NCI-H1436 treated with DMSO at 0.1 percent for 48 hours (cell line): ENCODE measurements around the gene RPS10.
"Not testable (repeated sequence)": the region's sequence is repeated elsewhere in the genome, so short reads cannot be mapped to it uniquely, and the experiment has no call there.

ENCODE experiments used
- DNase-seq: peaks from one replicate; lab custom pipeline; 2025; lab: John Stamatoyannopoulos, UW

The RPS10 gene

DNA sequence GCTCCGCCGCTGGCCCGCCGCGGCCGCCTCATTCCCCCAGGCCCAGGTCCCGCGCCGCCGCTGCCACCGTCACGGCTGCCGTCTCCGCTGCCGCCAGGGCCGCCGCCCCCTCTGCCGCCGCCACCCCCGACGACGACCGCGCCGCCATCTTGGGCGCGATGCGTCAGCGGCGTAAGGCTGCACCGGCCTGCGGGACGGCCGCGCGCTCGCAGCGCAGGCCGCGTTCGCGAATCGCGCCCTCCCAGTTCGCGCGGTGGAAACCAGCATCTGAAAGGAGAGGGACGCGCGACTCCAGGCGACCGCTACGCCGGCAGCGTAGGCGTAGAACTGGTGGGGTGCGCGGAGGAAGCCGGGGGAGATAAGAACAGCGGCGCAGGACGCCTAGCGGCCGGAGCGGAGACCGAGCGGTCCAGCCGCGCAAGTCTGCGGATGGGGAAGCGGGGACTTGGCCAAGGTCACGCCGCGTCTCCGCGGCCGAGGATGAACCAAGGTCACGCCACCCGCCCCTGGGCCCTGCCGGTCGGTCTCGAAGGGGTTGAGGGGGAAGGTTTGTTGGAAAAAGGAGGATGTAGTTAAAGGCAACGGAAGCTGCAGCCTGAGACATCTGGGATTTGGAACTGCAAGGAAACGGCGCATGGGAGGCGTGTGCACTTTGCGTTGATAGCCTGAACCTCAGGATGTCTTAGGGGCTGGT, 33.2 kb downstream of the RPS10 start, which contains the start of gene NUDT3:
Gene NUDT3 (minus strand): TSS at position 173 of the 694 bp plus-strand sequence. CDS start 307 bp downstream, outside the sequence.
- peak; percentile 61 for DNase-seq

DNA sequence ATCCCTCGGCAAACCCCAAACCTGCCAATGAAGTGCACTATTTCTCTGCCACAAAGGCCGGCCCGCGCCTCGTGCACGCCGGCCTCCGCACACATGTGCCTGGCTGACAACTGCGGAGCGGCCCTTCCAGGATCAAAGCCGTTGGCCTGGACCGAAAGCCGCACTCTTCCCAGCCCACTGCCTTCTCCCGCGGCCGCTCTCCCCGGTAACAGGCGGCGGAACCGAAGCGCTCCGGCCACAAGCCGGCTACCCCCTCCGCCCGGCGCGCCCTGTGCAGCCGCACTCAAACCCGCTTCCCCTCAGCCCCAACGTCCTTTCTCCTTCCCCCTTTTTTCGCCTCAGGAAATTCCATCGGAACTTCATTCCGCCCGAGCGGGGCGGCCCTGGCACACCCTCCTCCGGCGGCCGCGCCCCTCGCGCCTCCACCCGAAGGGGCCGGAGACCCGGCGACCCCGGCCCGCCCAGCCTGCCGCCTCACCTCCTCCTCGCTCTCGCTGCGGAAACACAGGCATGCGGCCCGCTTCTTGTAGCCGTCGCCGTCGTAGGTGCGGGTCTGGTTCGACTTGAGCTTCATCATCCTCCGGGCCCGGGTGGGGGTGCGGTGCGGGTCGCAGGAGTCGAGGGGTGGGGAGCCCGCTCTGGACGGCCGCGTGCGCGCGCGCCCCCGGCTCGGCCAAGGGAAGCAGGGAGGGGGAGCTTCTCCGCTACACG, 33.9 kb downstream of the RPS10 start:
- DNase-seq, result no peak

DNA sequence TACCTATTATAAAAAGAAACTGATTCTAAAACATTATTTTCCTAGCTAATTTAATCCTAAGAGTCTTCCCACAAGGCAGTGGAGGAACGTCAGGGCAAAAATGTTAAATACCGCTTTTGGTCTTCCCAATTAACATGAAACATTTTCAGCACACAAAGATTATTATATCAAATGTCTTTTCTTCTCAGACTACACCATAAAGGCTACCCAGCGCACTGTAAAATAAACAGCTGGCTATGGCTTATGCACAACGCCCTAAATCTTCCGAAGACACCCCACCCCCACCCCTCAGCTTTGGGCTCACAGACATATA, 34.4 kb downstream of the RPS10 start:
- no peak for DNase-seq

DNA sequence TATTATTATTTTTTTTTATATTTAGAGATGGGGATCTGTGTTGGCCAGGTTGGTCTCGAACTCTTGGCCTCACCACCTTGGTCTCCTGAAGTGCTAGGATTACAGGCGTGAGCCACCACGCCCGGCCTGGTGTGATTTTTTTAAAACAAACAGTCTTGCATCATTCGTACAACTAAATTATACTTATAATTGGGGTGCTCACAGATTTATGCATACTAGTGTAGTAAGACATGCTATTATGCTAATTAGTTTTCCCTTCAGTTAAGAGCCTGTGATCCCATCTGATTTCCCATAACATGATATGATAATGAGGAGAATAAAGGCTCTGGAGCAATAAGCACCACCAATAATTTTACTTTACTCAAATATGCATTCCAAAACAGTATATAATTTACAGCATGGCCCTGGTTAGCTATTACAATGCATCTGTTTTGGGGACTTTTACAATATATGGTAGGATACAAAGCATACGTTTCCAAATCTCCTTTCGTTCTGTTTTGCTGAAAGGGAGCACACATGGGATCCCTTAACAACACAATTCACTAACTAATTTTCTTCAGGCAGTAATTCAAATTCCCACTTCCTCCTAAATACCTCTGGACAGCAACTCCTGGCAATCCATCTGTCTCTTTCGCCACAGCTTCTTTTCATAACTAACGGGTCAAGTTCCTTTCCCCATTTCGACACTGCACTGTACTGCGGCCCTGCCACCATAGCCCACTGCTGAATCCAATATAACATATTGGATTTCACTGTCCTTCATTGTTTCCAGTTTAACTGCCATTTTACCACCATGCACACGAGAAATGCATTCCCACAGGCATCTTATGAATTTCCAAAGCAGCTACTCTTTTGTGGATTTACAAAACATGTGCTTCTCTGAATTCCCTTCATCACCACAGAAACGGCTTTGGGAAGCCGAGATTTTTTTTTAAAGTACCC, 35.1 kb downstream of the RPS10 start:
- DNase-seq, result no peak

DNA sequence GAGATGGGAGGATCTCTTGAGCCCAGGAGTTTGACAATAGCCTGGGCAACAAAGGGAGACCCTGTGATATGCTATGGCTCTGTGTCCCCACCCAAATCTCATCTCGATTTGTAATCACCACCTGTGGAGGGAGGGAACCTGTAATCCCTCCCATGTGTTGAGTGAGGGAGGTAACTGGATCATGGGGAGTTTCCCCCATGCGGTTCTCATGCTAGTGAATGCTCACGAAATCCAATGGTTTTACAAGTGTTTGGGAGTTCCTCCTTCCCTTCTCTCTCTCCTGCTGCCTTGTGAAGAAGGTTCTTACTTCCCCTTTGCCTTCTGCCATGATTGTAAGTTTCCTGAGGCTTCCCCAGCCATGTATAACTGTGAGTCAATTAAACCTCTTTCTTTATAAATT, 36.8 kb downstream of the RPS10 start:
- DNase-seq, result no peak

DNA sequence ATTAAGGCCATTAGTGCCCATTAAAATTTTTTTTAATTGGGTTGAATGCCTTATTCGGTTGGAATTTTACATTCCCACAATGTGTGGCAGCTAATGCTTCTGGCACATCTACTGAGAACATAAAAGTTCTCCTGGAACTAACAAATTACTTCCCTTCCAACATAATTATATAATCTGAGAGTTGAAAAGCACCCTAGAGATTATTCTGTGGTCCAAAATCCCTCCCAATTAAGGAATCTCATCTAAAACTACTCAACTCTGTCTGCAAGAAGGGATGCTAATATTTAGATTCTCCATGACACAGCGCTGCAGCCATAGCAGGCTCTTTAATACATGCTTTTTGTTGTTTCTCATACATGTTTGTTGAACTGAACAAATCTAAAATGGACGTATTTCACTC, 37.4 kb downstream of the RPS10 start:
- no peak for DNase-seq

DNA sequence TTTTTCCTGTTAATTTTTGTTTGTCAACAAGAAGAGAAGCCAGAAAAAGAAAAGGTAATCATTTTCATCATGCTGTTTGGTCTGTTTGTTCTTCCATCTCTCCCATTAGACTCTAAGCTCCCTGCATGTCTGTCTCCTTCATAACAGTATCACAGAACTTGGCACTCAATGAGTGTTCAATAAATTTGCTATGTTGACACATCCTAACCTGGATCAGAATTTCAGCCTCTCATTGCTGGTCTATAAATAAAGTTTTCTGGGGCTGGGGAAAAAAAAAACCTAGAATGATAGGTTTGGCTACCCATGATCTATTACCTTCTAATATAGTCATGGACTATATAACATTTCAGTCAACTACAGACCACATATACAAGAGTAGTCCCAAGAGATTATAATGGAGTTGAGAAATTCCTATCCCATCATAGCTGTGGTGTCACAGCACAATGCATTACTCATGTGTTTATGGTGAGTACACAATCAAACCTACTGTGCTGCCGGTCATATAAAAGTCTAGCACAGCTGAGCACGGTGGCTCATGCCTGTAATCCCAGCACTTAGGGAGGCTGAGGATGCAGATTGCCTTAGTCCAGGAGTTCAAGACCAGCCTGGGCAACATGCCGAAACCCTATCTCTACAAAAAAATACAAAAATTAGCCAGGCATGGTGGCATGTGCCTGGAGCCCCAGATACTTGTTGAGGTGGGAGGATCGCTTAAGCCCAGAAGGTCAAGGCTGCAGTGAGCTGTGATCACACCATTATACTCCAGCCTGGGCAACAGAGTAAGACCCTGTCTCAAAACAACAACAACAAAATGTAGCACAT, 39.3 kb downstream of the RPS10 start:
- DNase-seq, result no peak

DNA sequence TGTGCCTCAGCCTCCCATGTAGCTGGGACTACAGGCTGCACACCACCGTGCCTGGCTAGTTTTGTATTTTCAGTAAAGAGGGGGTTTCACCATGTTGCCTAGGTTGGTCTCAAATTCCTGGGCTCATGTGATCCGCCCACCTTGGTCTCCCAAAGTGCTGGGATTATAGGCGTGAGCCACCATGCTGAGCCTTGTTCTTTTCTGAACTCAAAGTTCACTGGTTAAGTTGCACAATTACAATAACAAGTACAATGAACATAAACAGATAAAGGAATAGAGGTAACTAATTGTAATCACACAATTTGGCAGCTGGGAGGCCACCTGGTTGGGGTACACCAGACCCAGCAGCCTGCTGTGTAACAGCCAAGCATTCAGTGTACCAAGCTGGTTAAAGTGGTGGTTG, 40.1 kb downstream of the RPS10 start:
- no peak for DNase-seq

DNA sequence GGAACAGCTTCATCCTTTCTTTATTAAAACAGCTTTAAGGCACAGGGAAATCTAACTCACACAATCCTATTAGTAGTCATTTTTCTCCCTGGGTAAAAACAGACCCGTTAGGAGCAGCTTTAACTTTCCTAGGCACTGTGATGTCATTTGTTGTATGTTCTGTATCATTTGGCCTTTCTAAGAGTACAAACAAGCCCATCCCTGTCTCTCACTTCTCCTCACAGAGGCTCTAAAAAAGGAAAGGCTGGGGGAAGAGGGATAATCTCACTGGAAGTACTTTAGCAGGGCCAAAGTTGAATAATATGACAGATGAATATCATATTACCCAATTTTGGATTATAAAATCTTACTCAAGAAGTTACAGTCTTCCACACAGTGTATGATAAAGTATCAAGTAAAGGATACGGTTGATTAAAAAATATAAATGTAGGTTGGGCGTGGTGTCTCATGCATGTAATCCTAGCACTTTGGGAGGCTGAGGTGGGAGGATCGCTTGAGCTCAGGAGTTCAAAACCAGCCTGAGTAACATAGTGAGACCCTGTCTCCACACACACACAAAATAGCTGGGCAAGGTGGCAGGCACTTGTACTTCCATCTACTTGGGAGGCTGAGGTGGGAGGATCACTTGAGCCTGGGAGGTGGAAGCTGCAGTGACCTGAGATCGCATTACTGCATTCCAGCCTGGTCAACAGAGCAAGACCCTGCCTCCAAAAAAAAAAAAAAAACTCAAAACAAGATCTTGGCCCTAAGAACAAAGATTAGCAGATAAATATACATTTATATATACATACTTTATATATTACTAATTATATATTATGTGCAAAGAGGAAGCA, 41.3 kb downstream of the RPS10 start:
- DNase-seq, result no peak

DNA sequence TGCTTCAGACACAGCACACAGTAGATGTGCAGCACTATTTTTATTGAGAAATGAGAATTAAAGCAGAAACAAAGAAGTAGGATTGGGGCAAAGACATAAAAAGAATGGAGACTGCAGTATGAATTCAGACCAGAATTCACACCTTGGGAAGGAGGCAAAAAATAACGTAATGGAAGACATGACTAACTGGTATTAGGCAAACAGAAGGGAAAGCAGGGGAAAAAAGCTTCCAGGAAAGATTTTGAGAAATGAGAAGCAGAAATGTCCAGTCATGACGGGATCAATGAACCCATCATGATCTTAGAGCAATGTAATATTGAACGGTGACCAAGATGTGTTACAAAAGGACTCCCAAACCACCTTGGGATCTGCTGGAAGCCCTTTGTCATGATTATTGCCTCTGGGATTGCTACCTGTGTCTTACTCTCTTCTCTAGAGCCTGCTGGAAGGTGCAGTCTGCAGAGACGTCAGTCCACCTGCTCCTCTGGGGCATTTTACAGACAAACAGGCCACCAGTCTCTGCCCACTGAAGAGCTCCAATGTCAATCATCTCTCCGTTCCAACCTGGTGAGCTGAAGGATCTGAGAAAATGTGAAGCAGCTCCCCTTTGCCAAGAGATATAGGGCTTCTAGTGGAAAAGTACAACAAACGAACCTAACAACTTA, 42.1 kb downstream of the RPS10 start:
- DNase-seq, result no peak

DNA sequence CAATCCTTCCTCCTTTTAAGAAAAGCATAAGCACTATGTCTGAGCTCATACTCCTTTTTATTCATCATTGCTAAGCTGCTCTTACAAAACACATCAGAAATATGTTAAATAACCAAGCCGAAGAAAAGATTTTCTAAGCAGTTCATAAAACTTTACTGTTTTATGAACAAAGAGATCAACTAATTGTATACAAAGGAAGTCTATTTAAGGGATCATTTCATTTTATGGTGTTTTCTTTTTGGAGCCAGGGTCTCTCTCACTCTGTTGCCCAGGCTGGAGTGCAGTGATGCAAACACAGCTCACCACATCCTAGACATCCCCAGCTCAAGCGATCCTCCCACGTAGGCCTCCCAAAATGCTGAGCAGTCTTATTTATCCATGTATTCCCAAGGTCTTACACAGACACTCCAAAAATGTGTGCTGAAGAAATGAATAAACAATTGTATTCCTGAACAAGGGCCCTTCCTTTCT, 42.7 kb downstream of the RPS10 start:
- DNase-seq, result no peak

DNA sequence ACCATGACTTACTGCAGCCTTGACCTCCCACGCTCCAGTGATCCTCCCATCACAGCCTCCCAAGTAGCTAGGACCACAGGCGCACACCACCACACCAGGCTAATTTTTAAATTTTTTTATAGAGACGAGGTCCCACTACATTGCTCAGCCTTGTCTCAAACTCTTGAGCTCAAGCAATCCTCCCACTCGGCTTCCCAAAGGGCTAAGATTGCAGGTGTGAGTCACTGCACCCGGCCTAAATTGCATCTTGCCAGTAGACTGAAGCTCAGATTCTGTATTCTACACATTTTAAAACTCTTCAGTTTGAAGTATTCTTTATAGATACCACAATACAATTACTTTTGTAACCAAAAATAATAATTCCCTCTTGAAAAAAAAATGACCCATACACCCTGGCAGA, 44.8 kb downstream of the RPS10 start:
- DNase-seq, result no peak

DNA sequence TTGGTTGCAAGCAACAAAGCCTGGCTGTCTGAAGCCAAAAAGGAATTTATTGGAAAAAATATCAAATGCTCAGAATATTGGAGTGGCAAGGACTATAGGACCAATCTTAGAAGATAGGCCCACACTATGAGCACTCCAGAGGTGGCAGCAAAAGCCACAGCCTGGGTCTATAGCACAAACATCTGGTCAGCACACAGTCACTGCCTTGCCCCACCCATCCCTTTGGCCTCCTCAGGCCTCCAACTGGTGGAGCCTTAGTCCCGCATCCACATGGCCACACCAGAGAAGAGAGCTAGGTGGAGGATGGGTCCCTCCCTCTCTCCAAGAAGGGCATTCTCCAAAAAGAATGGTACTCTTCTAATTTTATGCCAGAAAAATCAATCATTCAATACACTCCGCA, 47.4 kb downstream of the RPS10 start:
- no peak for DNase-seq

DNA sequence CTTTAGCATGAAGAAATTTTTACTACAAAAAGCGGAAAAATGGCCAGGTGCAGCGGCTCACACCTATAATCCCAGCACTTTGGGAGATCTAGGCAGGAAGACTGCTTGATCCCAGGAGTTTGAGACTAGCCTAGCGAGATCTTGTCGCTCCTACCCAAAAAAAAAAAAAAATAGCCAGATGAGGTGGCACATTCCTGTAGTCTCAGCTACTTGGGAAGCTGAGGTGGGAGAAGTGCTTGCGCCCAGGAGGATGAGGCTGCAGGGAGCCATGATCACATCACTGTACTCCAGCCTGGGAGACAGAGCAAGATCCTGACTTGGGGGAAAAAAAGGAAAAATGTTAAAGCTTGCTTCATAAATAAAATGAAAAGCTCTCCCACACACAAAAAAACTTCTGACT, 47.9 kb downstream of the RPS10 start:
- DNase-seq, result no peak

DNA sequence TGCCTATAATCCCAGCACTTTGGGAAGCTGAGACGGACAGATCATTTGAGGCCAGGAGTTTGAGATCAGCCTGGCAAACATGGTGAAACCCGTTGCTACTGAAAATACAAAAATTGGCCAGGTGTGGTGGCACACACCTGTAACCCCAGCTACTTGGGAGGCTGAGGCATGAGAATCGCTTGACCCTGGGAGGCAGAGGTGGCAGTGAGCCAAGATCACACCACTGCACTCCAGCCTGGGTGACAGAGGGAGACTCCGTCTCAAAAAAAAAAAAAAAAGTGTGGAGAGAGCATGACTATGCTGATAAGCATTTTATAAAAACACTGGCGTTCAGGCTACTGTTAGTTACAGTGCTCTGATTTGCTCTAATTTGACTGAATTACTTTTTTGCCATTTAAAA, 48.3 kb downstream of the RPS10 start:
- not testable (repeated sequence) for DNase-seq

DNA sequence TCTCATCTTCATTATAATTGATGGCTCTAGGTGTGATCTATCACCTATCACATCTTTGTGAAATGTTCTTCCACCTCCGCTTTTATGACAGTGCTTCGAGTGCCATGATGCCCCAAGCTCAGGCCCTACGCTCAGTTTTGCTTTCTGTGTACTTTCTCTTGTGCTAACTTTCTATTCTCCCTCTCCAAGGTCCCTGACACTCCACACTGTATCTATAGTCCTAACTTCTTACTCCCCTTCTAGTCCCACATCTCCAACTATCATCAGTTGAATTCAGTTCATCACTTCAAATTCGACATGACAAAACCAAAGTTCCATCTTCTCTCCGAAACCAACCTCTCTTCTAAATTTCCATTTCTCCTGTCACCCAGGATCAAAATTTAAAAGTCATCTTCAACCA, 50.0 kb downstream of the RPS10 start:
- no peak for DNase-seq

DNA sequence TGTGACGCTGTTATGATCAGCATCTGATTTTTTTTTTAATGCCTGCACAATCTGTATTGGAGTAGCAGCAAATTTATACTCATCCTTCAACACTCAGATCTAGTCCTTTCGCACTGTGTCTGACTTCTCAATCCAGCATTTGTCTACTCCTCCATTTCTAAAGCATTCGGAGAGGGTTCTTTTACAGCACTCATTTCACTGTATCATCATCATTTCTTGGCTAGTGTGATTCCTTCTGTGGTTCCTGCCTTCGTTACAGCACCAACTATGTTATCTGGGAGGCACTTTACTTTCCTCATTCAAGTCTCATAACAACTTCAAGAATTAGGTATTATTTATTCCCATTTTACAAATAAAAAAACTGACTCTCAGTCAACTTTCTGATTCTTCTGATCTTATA, 51.4 kb downstream of the RPS10 start:
- no peak for DNase-seq

DNA sequence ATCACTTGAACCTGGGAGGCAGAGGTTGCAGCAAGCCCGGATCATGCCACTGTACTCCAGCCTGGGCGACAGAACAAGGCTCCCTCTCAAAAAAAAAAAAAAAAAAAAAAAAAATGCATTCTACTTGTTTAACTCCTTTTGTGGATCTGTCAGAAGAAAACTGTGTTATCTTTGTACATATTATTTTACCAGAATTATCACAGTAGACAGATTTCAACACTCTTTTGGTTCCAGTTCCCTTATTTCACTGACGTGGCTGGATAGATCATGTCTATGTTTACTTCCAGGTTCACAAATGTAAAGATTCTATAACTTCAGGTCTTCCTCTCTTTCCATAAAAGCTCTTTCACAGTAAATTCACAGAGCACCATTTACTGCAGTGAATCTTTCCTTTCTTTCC, 51.8 kb downstream of the RPS10 start:
- DNase-seq, result no peak

DNA sequence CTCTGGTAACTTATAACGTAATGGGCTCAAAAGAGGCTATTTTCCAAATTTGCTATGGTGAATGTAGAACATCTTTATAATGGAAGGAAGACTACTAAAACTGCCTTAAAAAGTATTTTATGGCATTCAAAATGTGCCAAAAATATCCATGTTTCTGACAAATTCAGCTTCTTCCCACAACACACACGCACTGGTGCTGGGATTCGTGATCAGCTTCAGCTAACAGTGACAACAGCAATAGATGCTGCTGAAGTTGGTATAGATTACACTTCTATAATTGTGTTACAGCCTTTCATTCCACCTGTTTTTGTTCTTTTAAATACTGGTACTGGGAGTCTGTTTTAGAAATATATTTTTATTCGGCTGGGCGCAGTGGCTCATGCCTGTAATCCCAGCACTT, 52.4 kb downstream of the RPS10 start:
- DNase-seq, result no peak

DNA sequence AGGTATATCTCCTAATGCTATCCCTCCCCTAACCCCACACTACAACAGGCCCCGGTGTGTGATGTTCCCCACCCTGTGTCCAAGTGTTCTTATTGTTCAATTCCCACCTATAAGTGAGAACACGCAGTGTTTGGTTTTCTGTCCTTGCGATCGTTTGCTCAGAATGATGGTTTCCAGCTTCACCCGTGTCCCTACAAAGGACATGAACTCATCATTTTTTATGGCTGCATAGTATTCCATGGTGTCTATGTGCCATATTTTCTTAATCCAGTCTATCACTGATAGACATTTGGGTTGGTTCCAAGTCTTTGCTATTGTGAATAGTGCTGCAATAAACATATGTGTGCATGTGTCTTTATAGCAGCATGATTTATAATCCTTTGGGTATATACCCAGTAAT, 54.0 kb downstream of the RPS10 start:
- not testable (repeated sequence) for DNase-seq
